Neural cell (in vitro differentiated cells): ENCODE results near the gene PPARG. TPM values are rescaled to one million over a fixed set of nuclear protein-coding genes. Genes with fewer than 3 reads are reported as not detected.

ENCODE experiments used
- H2AFZ ChIP-seq: fragments of 200-600, 300-800 bp; sonication (generic), shearing (Covaris generic); 2 replicates; pipeline ENCODE4 v1.6.0; 2014; ENCODE audit warnings: low read depth, mild to moderate bottlenecking, antibody characterized with exemption, low read length, moderate library complexity
- H3F3A ChIP-seq: fragments of 200-600 bp; shearing (Covaris generic); 2 replicates; pipeline ENCODE4 v1.6.1; 2016; ENCODE audit warnings: mild to moderate bottlenecking, moderate library complexity, mixed read lengths, antibody characterized with exemption, low read length; ENCODE audit not compliant: insufficient read depth, poor library complexity, severe bottlenecking
- H3K27ac ChIP-seq: fragments of 200-600, 300-800 bp; sonication (generic), shearing (Covaris generic); 2 replicates; pipeline ENCODE4 v1.5.1; 2014; ENCODE audit warnings: mild to moderate bottlenecking, low read length, moderate library complexity
- H3K27me3 ChIP-seq: fragments of 300-800, 200-600 bp; sonication (generic), shearing (Covaris generic); 2 replicates; pipeline ENCODE4 v1.6.0; 2014; ENCODE audit warnings: mild to moderate bottlenecking, low read depth, low read length, moderate library complexity; ENCODE audit not compliant: insufficient read depth
- H3K36me3 ChIP-seq: fragments of 300-800, 200-600 bp; sonication (generic), shearing (Covaris generic); 2 replicates; pipeline ENCODE4 v1.5.1; 2014; ENCODE audit warnings: mild to moderate bottlenecking, antibody characterized with exemption, low read length, moderate library complexity; ENCODE audit not compliant: insufficient read depth
- H3K4me2 ChIP-seq: fragments of 300-800, 200-600 bp; sonication (generic), shearing (Covaris generic); 2 replicates; pipeline ENCODE4 v1.6.0; 2014; ENCODE audit warnings: mild to moderate bottlenecking, low read length
- H3K4me3 ChIP-seq: fragments of 300-800, 200-600 bp; sonication (generic), shearing (Covaris generic); 2 replicates; pipeline ENCODE4 v1.5.1; 2014; ENCODE audit warnings: mild to moderate bottlenecking, low read length, moderate library complexity
- H3K79me2 ChIP-seq: fragments of 200-600 bp; shearing (Covaris generic); replicated peaks from 2 replicates; pipeline ENCODE4 v1.6.0; 2014; ENCODE audit warnings: mild to moderate bottlenecking, low read length, moderate library complexity; ENCODE audit not compliant: insufficient read depth
- H3K9ac ChIP-seq: fragments of 300-800, 200-600 bp; sonication (generic), shearing (Covaris generic); 2 replicates; pipeline ENCODE4 v1.6.1; 2016; ENCODE audit warnings: mild to moderate bottlenecking, low read length, mixed read lengths
- H3K9me2 ChIP-seq: fragments of 200-600 bp; shearing (Covaris generic); 2 replicates; pipeline ENCODE4 v1.6.1; 2016; ENCODE audit warnings: mild to moderate bottlenecking, low read length, mixed read lengths; ENCODE audit not compliant: insufficient read depth
- H3K9me3 ChIP-seq: fragments of 200-600, 300-800 bp; sonication (generic), shearing (Covaris generic); 2 replicates; pipeline ENCODE4 v1.6.1; 2016; ENCODE audit warnings: mild to moderate bottlenecking, mixed run types, low read length, moderate library complexity, mixed read lengths
- H4K20me1 ChIP-seq: fragments of 200-600 bp; shearing (Covaris generic); 2 replicates; pipeline ENCODE4 v1.6.1; 2016; ENCODE audit warnings: mild to moderate bottlenecking, mixed run types; ENCODE audit not compliant: insufficient read depth
- CTCF ChIP-seq: fragments of 450-650 bp; IDR thresholded peaks from 2 replicates; pipeline ENCODE4 v1.5.1; 2014; ENCODE audit warnings: antibody characterized with exemption, mild to moderate bottlenecking, moderate library complexity; ENCODE audit not compliant: poor library complexity, severe bottlenecking
- EP300 ChIP-seq: fragments of 450-650 bp; conservative IDR thresholded peaks from 2 replicates; pipeline ENCODE4 v1.6.1; 2014; ENCODE audit warnings: antibody characterized with exemption, mild to moderate bottlenecking, moderate library complexity; ENCODE audit not compliant: poor library complexity, severe bottlenecking
- EZH2 ChIP-seq: fragments of 200-600, 300-800 bp; shearing (Covaris generic), sonication (generic); IDR thresholded peaks from 2 replicates; pipeline ENCODE4 v1.6.1; 2014; ENCODE audit warnings: antibody characterized with exemption, low read length, borderline replicate concordance, mild to moderate bottlenecking; ENCODE audit not compliant: insufficient read depth, poor library complexity, severe bottlenecking
- MXI1 ChIP-seq: fragments of 450-650 bp; conservative IDR thresholded peaks from 2 replicates; pipeline ENCODE4 v1.6.1; 2014; ENCODE audit warnings: antibody characterized with exemption, mild to moderate bottlenecking; ENCODE audit not compliant: poor library complexity, severe bottlenecking
- POLR2AphosphoS5 ChIP-seq: IDR thresholded peaks from 2 replicates; pipeline ENCODE4 v1.6.1; 2012
- RAD21 ChIP-seq: fragments of 450-650 bp; conservative IDR thresholded peaks from 2 replicates; pipeline ENCODE4 v1.6.1; 2014; ENCODE audit warnings: antibody characterized with exemption, mild to moderate bottlenecking, moderate library complexity
- REST ChIP-seq: IDR thresholded peaks from 2 replicates; pipeline ENCODE4 v1.6.1; 2012; ENCODE audit warnings: borderline replicate concordance
- SMC3 ChIP-seq: fragments of 450-650 bp; conservative IDR thresholded peaks from 2 replicates; pipeline ENCODE4 v1.6.1; 2014; ENCODE audit warnings: antibody characterized with exemption, mild to moderate bottlenecking, moderate library complexity; ENCODE audit not compliant: poor library complexity
- TAF1 ChIP-seq: IDR thresholded peaks from 2 replicates; pipeline ENCODE4 v1.6.1; 2012; ENCODE audit warnings: low read depth
- polyA plus RNA-seq: library from polyadenylated mRNA; depleted of rRNA; stranded (reverse); fragments of >200 nt; gene quantifications from 2 replicates; pipeline ENCODE4 v1.2.3, GENCODE V29; 2014

The PPARG gene
- polyA plus RNA-seq, 1 donor from 2014 or later: 0.35 TPM

- H3K4me2 ChIP-seq: no peak overlapping the region
- no peaks in the 10 kb centered on the region for H4K20me1 ChIP-seq
- no peaks in the 10 kb centered on the region for H3K79me2 ChIP-seq
- TF ChIP-seq RAD21: no peak
- no peak for TF ChIP-seq EZH2
- no peak overlapping the region for H3K27ac ChIP-seq
- no peak overlapping the region for H3K9ac ChIP-seq
- no peak overlapping the region for H3K4me3 ChIP-seq
- no peaks in the 10 kb centered on the region for H3F3A ChIP-seq
- no peaks in the 10 kb centered on the region for H3K9me2 ChIP-seq
- H2AFZ ChIP-seq: no peak overlapping the region
- H3K9me3 ChIP-seq: no peaks in the 10 kb centered on the region
- no peaks in the 10 kb centered on the region for H3K36me3 ChIP-seq
- no peaks in the 10 kb centered on the region for H3K27me3 ChIP-seq
Measured at GRCh38 chr3:12303534-12303933, 14.7 kb downstream of the PPARG start.

GRCh38 chr3:12303993-12304392 is 15.1 kb downstream of the PPARG start:
- Histone ChIP-seq H3K9me2 (no peaks in the 10 kb centered on the region), H3K4me3 (no peak overlapping the region), H3F3A (no peaks in the 10 kb centered on the region), H3K27me3 (no peaks in the 10 kb centered on the region), H3K36me3 (no peaks in the 10 kb centered on the region), H3K79me2 (no peaks in the 10 kb centered on the region), H3K9me3 (no peaks in the 10 kb centered on the region), H3K27ac (no peak overlapping the region), H3K4me2 (no peak overlapping the region), H4K20me1 (no peaks in the 10 kb centered on the region), H3K9ac (no peak overlapping the region), H2AFZ (no peak overlapping the region)
- no peak for TF ChIP-seq MXI1
- TF ChIP-seq RAD21: no peak
- TF ChIP-seq EP300: no peak
- no peak for TF ChIP-seq SMC3
- no peak for TF ChIP-seq EZH2
- TF ChIP-seq CTCF: no peak
- TF ChIP-seq POLR2AphosphoS5: no peak
- no peak for TF ChIP-seq TAF1
- TF ChIP-seq REST: no peak

- no peaks in the 10 kb centered on the region for H4K20me1 ChIP-seq
Measured at GRCh38 chr3:12307136-12307535, 18.3 kb downstream of the PPARG start.

More at GRCh38 chr3:12307136-12307535, 18.3 kb downstream of the PPARG start:
- no peaks in the 10 kb centered on the region for H3F3A ChIP-seq
- H3K36me3 ChIP-seq: no peaks in the 10 kb centered on the region
- H2AFZ ChIP-seq: no peak overlapping the region
- no peak overlapping the region for H3K4me3 ChIP-seq
- H3K9me3 ChIP-seq: no peaks in the 10 kb centered on the region
- TF ChIP-seq SMC3 (no peak), REST (no peak), CTCF (no peak), EP300 (no peak), TAF1 (no peak), RAD21 (no peak), MXI1 (no peak), POLR2AphosphoS5 (no peak), EZH2 (no peak)
- H3K27ac ChIP-seq: no peak overlapping the region
- no peak overlapping the region for H3K4me2 ChIP-seq
- H3K9ac ChIP-seq: no peak overlapping the region
- no peaks in the 10 kb centered on the region for H3K27me3 ChIP-seq
- H3K9me2 ChIP-seq: no peaks in the 10 kb centered on the region
- no peaks in the 10 kb centered on the region for H3K79me2 ChIP-seq
